ENCODE results near the gene LMTK3.
"Not testable (repeated sequence)": the region's sequence is repeated elsewhere in the genome, so short reads cannot be mapped to it uniquely, and the experiment has no call there.

Gene LMTK3

DNA sequence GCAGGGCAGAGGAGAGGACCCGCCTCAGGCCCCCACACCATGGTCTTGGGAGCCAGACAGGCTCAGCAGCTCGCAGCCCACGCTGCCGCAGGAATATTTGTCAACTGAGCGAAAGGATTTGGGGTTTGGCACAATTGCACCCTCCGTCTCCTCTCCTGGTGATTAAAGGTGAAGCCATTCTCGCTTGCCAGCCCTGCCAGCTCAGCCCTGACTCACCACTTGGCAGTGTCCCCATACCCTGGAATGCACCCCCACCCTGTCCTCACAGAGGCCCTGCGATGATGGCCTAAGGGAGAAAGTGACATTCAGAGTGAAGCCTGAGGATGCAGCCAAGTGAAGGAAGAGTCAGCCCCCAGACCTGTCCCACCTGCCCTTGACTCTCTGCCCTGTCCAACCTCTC is 23.7 kb downstream of the LMTK3 start:
- TF ChIP-seq, protein P1, sequence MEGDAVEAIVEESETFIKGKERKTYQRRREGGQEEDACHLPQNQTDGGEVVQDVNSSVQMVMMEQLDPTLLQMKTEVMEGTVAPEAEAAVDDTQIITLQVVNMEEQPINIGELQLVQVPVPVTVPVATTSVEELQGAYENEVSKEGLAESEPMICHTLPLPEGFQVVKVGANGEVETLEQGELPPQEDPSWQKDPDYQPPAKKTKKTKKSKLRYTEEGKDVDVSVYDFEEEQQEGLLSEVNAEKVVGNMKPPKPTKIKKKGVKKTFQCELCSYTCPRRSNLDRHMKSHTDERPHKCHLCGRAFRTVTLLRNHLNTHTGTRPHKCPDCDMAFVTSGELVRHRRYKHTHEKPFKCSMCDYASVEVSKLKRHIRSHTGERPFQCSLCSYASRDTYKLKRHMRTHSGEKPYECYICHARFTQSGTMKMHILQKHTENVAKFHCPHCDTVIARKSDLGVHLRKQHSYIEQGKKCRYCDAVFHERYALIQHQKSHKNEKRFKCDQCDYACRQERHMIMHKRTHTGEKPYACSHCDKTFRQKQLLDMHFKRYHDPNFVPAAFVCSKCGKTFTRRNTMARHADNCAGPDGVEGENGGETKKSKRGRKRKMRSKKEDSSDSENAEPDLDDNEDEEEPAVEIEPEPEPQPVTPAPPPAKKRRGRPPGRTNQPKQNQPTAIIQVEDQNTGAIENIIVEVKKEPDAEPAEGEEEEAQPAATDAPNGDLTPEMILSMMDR (IDR thresholded peaks at IDR 0.05; ENCODE audit: low read depth, low read length): no peak
- DNase-seq (ENCODE audit: extremely low read depth, low read depth): peak; percentile 55

DNA sequence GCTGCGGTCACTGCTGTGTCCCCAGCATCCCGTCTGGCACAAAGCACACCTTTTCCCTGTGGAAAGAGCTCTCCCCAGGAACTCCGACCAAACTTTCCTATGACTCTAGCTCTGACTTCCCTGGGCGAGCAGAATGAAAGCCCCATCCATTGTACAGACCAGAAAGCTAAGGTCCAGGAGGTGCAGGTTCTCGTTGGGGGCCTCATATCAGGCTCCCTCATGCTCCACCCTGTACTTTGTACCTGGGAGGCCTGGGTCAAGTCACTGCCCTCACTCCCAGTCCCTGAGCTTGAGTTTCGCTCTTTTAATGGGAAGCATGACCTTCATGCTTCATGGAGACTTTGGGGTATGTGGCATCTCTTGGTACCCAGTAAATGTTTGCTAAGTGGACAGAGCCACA is 24.1 kb downstream of the LMTK3 start:
- DNase-seq (ENCODE audit: extremely low read depth, low read depth): no peak

DNA sequence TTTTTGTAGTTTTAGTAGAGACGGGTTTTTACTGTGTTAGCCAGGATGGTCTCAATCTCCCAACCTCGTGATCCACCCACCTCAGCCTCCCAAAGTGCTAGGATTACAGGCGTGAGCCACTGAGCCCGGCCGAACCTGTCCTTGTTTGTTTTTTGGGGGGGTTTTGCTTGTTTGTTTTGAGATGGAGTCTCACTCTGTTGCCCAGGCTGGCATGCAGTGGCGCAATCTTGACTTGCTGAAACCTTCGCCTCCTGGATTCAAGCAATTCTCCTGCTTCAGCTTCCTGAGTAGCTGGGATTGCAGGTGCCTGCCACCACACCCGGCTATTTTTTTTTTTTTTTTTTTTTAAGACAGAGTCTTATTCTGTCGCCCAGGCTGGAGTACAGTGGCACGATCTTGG is 24.9 kb downstream of the LMTK3 start:
- not testable (repeated sequence) for DNase-seq (ENCODE audit: extremely low read depth, low read depth)

More for the DNA sequence above, 24.1 kb downstream of the LMTK3 start:
- TF ChIP-seq, protein P1 (IDR thresholded peaks at IDR 0.05; ENCODE audit: low read depth, low read length): no peak

DNA sequence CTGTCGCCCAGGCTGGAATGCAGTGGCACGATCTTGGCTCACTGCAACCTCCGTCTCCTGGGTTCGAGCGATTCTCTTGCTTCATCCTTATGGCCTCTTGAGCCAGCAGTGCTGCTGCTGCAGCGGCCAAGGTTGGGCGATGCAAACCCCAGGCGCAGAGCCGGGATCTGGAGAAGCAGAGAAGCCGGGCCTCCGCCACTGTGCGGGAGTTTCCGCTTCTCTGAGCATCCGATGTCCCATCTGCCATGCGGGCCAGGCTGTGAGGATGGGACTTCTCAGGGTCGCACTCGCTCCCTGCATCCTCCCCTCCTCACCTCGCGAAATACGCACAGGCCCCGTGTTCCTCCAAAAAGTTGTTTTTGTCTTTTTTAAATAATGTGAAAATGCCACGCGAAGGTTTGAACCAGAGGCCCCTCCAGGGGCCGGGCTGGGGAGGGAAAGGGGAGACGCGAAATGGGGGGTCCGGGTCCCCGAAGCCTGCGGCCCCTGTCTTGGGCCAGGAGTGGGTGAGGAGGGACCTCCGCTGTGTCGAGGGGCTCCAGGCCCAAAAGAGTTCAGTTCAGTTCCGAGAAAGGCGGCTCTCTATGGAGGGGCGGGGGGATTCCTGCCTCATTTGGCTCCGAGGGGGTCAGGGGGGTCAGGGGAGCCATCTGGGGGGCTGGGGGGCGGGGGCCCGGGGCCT is 26.6 kb downstream of the LMTK3 start:
- TF ChIP-seq, protein P1 (IDR thresholded peaks at IDR 0.05; ENCODE audit: low read depth, low read length): no peak
- DNase-seq (ENCODE audit: extremely low read depth, low read depth): no peak

DNA sequence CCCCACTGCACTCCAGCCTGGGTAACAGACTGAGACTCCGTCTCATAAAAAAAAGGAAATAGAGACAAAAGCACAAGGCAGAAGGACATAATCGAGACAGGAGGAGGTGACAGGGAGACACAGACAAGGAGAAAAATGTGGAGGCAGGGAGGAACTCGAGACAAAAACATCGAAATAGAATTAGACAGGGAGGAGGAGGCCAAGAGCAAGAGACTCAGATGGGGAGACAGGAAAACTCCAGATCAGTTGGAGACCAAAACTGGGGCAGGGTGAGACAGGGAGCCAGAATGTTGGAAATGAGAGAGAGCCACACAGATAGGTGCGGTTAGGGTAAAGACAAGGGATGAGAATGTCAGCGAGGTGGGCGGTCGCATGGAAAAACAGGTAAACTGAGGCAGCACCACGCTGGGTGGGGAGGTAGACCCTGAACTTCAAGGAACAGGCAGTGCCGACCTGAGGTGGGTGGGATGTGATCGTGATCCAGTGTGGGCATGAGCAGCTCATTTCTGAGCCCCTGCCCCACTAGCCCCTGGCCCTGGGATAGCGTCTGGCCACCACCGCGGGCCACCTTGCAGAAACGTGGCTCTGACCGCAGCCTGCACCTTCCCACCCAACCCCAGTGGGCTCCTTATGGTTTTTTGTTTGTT is 27.3 kb downstream of the LMTK3 start:
- TF ChIP-seq, protein P1 (IDR thresholded peaks at IDR 0.05; ENCODE audit: low read depth, low read length): no peak
- DNase-seq (ENCODE audit: extremely low read depth, low read depth): no peak

DNA sequence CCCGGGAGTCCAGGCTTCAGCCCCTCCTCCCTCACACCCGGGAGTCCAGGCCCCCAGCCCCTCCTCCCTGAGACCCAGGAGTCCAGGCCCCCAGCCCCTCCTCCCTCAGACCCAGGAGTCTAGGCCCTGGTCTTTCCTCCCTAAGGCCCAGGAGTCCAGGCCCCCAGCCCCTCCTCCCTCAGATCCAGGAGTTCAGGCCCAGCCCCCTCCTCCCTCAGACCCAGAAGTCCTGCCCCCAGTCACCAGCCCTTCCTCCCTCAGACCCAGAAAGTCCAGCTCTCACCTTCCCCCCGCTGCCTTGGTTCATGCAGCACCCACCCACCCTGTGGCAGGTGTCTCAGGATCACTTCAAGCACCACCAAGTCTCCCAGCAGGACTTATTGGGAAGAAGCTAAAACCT is 28.3 kb downstream of the LMTK3 start:
- TF ChIP-seq, protein P1 (IDR thresholded peaks at IDR 0.05; ENCODE audit: low read depth, low read length): no peak
- no peak for DNase-seq (ENCODE audit: extremely low read depth, low read depth)

DNA sequence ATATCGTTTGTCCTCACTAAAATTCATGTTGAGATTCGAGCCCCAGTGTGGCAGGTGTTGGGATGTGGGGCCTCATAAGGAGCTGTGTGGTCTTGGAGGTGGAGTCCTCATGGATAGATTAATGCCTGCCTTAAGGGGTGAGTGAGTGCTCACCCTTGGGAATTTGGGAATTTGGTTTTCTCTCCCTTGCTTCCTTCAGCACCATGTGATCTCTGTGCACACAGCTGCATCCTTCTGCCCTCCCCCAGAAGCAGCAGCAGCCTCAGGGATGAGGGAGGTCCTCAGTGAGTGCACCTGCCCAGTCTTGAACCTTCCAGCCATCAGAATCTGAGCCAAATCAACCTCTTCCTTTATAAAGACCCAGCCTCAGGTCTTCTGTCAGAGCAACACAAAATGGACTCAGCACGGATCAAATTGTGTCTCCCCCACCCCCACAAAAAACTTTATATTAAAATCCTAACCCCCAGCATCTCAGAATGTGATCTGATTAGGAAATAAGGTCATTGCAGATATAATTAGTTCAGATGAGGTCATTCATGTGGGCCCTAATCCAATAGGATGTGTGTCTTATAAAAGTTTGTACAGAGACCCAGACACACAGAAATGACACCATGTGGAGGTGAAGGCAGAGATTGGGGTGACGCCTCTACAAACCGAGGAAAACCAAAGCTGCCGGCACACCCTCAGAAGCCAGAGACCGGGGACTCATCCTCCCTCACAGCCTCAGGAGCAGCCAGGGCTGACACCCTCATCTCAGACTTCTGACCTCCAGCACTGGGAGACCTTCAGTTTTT is 29.6 kb downstream of the LMTK3 start:
- TF ChIP-seq, protein P1 (IDR thresholded peaks at IDR 0.05; ENCODE audit: low read depth, low read length): no peak
- DNase-seq (ENCODE audit: extremely low read depth, low read depth): no peak

Data from AG09319 (cell line).